ENCODE measurements around the gene ENOX1. TPM values are rescaled to one million over a fixed set of nuclear protein-coding genes. Genes with fewer than 3 reads are reported as not detected.

ENOX1 gene
- total RNA-seq, 6 experiments from 2014 or later = 0.50 to 3.2 (median 0.64) TPM

DNA sequence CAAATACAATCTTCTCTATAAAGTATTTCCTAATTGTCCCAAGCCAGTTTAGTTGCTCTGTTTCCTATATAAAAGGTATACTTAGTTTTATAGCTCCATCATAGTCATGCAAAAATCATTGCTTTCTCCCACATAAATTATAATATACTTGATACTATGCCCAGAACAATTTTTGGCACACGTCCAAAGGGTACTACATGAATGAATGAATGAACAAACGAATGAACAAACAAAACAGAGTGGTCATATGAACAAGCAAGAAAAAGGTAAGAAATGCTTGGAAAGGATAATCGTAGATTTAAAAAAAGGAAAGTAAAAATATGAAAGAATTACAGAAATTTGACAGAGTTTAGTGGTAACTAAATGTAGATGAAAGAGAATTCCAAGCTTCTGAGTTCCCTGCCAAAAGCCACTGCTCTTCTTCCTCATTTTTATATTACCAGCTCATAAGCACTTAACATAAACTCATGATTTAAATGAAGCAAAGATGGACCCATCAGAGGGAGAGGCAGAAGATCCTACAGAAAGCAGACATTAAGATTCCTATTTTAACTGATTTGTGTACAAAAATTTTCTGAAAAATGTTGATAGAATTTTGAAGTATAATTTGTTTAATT lies 123.2 kb downstream of the ENOX1 start:
- no peaks in the 10 kb centered on the region for H3K9me3 Mint-ChIP-seq
- DNase-seq = peak; percentile 41
- H3K27me3 Mint-ChIP-seq (ENCODE audit: insufficient read depth) = no peaks in the 10 kb centered on the region; the same call in 1 of the 2 replicates
- TF ChIP-seq, protein P1, sequence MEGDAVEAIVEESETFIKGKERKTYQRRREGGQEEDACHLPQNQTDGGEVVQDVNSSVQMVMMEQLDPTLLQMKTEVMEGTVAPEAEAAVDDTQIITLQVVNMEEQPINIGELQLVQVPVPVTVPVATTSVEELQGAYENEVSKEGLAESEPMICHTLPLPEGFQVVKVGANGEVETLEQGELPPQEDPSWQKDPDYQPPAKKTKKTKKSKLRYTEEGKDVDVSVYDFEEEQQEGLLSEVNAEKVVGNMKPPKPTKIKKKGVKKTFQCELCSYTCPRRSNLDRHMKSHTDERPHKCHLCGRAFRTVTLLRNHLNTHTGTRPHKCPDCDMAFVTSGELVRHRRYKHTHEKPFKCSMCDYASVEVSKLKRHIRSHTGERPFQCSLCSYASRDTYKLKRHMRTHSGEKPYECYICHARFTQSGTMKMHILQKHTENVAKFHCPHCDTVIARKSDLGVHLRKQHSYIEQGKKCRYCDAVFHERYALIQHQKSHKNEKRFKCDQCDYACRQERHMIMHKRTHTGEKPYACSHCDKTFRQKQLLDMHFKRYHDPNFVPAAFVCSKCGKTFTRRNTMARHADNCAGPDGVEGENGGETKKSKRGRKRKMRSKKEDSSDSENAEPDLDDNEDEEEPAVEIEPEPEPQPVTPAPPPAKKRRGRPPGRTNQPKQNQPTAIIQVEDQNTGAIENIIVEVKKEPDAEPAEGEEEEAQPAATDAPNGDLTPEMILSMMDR (IDR thresholded peaks at IDR 0.05) = no peak
- H3K27ac Mint-ChIP-seq = peak overlapping the region; percentile 14; the same call in 1 of the 2 replicates
- H3K4me3 Mint-ChIP-seq = peak overlapping the region; percentile 14
- peaks cover 34% of the 10 kb centered on the region for H3K4me1 Mint-ChIP-seq (ENCODE audit: low read depth)
- H3K36me3 Mint-ChIP-seq (ENCODE audit: low read depth) = no peaks in the 10 kb centered on the region

DNA sequence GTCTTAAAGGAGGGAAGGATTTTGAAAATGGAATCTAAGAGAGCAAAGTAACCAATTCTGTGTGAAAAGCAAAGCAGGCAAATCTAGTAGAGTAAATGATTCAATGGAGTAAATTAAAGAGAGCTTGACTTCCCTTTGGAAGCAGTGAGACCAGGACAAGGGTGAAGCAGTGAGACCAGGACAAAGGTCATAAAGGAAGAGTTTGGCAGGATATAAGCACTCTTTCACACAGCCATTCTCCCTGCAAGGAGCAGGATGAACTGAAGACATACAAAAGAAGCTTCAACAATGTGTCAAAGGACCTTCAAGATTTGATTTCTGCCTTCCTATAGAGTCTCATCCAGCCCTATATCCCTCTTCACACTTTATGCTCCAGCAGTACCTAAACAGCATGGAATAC lies 123.8 kb downstream of the ENOX1 start:
- Mint-ChIP-seq H3K9me3 (no peaks in the 10 kb centered on the region), H3K4me3 (no peak overlapping the region; the same call in 1 of the 2 replicates), H3K4me1 (ENCODE audit: low read depth) (peaks cover 34% of the 10 kb centered on the region), H3K36me3 (ENCODE audit: low read depth) (no peaks in the 10 kb centered on the region), H3K27me3 (ENCODE audit: insufficient read depth) (no peaks in the 10 kb centered on the region; the same call in 1 of the 2 replicates), H3K27ac (peak overlapping the region; percentile 14; the same call in 1 of the 2 replicates)
- DNase-seq = no peak
- TF ChIP-seq, protein P1 (IDR thresholded peaks at IDR 0.05) = no peak

DNA sequence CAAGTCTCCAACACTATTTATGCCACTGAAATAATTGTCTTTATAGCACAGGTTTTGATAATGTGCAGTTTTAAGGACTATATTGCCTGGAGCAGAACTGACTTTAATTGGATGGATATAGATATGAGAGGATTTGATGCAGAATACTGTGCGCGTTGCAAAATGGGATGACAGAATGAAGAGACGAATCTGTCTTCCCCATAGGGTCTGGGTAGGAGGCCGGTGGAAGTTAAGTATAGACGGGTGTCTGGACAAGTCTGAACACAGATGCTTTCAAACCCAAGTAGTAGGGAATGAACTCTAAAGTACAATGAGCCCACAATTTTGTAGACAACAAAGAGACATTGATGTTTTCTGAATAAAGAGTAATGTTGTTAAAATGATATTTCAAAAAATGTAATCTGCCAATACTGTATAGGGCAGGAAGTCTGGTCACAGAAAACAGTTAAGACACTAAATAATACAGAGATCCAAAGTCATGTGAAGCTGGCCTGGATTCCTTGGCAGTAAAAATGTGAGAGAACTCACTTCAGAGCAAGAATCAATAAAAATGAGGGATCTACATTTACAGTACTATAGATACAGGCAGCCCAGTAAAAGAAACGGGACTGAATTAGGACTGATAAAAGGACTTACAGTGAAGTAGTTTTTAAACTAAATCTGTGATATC lies 125.5 kb downstream of the ENOX1 start:
- Mint-ChIP-seq H3K27me3 (ENCODE audit: insufficient read depth) (no peaks in the 10 kb centered on the region; the same call in 1 of the 2 replicates), H3K36me3 (ENCODE audit: low read depth) (no peaks in the 10 kb centered on the region), H3K4me1 (ENCODE audit: low read depth) (peaks cover 34% of the 10 kb centered on the region), H3K4me3 (no peak overlapping the region), H3K9me3 (no peaks in the 10 kb centered on the region), H3K27ac (no peak overlapping the region)
- no peak for DNase-seq
- TF ChIP-seq, protein P1 (IDR thresholded peaks at IDR 0.05) = no peak

DNA sequence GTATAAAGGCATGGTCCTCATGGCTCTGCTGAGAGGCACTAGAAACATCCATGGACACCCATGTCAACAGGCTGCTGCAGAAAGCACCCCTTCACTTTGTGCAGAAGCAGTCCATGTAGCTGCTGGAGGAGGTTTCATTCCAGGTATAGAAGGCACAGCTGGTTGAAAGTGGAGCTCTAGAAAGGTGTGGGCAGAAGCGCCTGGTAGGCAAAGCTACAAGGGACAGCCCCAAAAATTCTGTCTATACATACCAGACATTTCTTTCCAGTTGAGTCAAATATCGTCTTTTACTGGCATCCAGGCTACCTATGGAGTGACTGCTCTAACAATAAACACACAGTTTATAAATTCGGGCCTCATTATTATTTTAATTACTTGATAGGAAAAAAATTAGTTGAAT lies 129.3 kb downstream of the ENOX1 start:
- peaks cover 2% of the 10 kb centered on the region; the same call in 1 of the 2 replicates for H3K27me3 Mint-ChIP-seq (ENCODE audit: insufficient read depth)
- TF ChIP-seq, protein P1 (IDR thresholded peaks at IDR 0.05) = no peak
- peaks cover 3% of the 10 kb centered on the region for H3K4me1 Mint-ChIP-seq (ENCODE audit: low read depth)
- no peaks in the 10 kb centered on the region for H3K36me3 Mint-ChIP-seq (ENCODE audit: low read depth)
- H3K9me3 Mint-ChIP-seq = no peaks in the 10 kb centered on the region
- DNase-seq = no peak
- H3K27ac Mint-ChIP-seq = no peak overlapping the region
- no peak overlapping the region for H3K4me3 Mint-ChIP-seq

DNA sequence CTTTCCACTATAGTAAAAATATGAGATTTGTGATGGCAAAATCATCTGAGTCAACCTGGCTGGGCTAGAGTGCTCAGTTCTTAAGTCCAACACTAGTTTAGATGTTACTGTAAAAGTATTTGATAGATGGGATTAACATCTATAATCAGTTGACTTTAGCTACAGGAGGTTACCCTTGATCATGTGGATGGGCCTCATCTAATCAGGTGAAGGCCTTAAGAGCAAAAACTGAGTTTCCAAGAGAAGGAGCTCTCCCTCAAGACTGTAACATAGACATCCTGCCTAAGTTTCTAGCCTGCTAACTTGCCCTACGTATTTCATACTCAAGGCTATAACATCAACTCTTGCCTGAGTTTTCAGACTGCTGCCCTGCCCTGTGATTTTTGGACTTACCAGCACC lies 132.8 kb downstream of the ENOX1 start:
- peaks cover 2% of the 10 kb centered on the region; the same call in 1 of the 2 replicates for H3K27me3 Mint-ChIP-seq (ENCODE audit: insufficient read depth)
- no peak for DNase-seq
- no peaks in the 10 kb centered on the region for H3K9me3 Mint-ChIP-seq
- TF ChIP-seq, protein P1 (IDR thresholded peaks at IDR 0.05) = no peak
- no peak overlapping the region for H3K4me3 Mint-ChIP-seq
- H3K4me1 Mint-ChIP-seq (ENCODE audit: low read depth) = no peaks in the 10 kb centered on the region
- no peaks in the 10 kb centered on the region for H3K36me3 Mint-ChIP-seq (ENCODE audit: low read depth)
- H3K27ac Mint-ChIP-seq = no peak overlapping the region
